A549 (cell line): ENCODE measurements around the gene ARPP21.

ENCODE experiments used
- CTCF ChIP-seq: fragments of >200 bp; sonication (Bioruptor Twin); formaldehyde crosslinking; IDR thresholded peaks from 3 replicates; pipeline ENCODE4 v1.5.1; 2016
- ESRRA ChIP-seq: fragments of 150-350 bp; IDR thresholded peaks from 2 replicates; pipeline ENCODE4 v1.6.1; 2014; ENCODE audit warnings: mild to moderate bottlenecking, low read length, borderline replicate concordance
- HDAC2 ChIP-seq: fragments of 200-600 bp; sonication (generic); IDR thresholded peaks from 2 replicates; pipeline ENCODE4 v1.6.1; 2016
- NR3C1 ChIP-seq: fragments of >200 bp; sonication (Bioruptor Twin); formaldehyde crosslinking; IDR thresholded peaks from 3 replicates; pipeline ENCODE4 v1.6.1; 2017
- POLR2A ChIP-seq: IDR thresholded peaks from 2 replicates; pipeline ENCODE4 v1.6.1; 2012; ENCODE audit warnings: mild to moderate bottlenecking, low read length
- RCOR1 ChIP-seq: fragments of 150-350 bp; IDR thresholded peaks from 2 replicates; pipeline ENCODE4 v1.6.1; 2014; ENCODE audit warnings: antibody characterized with exemption, low read length, low read depth
- RNF2 ChIP-seq: fragments of 200-600 bp; sonication (generic); IDR thresholded peaks from 2 replicates; pipeline ENCODE4 v1.6.1; 2016; ENCODE audit warnings: low read depth, mild to moderate bottlenecking, antibody characterized with exemption, moderate library complexity, borderline replicate concordance
- USF2 ChIP-seq: fragments of 450-650 bp; IDR thresholded peaks from 2 replicates; pipeline ENCODE4 v1.6.1; 2014; ENCODE audit warnings: antibody characterized with exemption
- ZNF302 ChIP-seq: fragments of 250-450 bp; sonication (Bioruptor Pico); IDR thresholded peaks from 2 replicates; pipeline ENCODE4 v1.9.0; 2021; ENCODE audit warnings: inconsistent platforms, mild to moderate bottlenecking, moderate library complexity

- no peak for TF ChIP-seq USF2
- TF ChIP-seq CTCF, result no peak
- no peak for TF ChIP-seq NR3C1
- no peak for TF ChIP-seq ZNF302
- TF ChIP-seq HDAC2, result no peak
- no peak for TF ChIP-seq RCOR1
- no peak for TF ChIP-seq POLR2A
- TF ChIP-seq ESRRA, result no peak
- TF ChIP-seq RNF2, result no peak
Measured at GRCh38 chr3:35790764-35791163, 151.4 kb downstream of the ARPP21 start.
